HG03103 (cell line): ENCODE measurements around the gene SGF29.
"Not testable (repeated sequence)": the region's sequence is repeated elsewhere in the genome, so short reads cannot be mapped to it uniquely, and the experiment has no call there.

Source experiments
- ATAC-seq: cut with Tn5 transposase; IDR thresholded peaks from one replicate; pipeline ENCODE4 v1.9.1; 2021; ENCODE audit warnings: low read depth; ENCODE audit not compliant: unreplicated experiment

The SGF29 gene

GRCh38 chr16:28553776-28554633 lies at the start of gene SGF29:
Gene SGF29 (plus strand): TSS chr16:28553920. CDS start chr16:28581070, 27,150 bp downstream.
- peak; percentile 59 for ATAC-seq

DNA sequence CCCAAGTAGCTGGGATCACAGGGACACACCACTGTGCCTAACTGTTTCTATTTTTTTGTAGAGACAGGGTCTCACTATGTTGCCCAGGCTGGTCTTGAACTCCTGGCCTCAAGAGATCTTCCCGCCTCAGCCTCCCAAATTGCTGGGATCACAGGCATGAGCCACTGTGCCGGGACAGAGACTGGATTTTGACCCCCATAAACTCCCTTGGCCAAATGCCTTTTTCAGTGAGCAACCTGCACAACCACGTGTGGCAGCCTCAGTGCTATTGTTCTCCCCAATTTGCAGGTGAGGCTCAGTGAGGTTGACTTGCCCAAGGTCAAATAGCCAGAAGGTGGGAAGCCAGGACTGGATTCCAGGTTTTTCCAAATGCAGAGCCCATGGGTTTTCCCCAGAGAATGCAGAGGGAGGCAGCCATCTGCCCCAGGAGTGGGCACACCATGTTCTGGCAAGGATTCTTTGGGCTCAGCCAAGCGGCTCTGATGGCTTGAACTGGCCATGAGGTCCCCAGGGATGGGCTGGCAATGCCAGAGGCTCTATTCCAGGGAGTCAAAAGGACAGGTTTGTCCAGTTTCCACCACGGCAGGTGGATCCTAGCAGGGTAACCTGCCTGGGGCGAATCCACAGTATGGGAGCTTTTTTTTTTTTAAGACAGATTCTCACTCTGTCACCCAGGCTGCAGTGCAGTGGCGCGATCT lies 48.9 kb upstream of the SGF29 start:
- no peak for ATAC-seq

GRCh38 chr16:28505489-28506137 lies 48.1 kb upstream of the SGF29 start:
- no peak for ATAC-seq

DNA sequence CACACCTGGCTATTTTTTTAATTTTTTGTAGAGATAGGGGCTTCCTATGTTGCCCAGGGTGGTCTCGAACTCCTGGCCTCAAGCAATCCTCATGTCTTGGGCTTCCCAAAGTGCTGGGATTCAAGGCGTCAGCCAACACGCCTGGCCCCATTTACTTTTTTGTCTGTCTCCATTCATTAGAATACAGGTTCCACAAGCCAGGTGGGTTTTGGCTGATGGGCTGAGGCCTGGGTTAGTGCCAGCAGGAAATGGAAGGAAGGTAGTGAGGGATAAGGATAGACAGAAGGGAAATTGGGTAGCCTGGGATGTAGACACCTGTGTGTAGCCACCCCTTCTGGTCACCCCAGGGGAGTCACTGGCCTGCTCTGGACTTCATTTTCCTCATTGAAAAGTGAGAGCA lies 42.7 kb upstream of the SGF29 start:
- no peak for ATAC-seq

DNA sequence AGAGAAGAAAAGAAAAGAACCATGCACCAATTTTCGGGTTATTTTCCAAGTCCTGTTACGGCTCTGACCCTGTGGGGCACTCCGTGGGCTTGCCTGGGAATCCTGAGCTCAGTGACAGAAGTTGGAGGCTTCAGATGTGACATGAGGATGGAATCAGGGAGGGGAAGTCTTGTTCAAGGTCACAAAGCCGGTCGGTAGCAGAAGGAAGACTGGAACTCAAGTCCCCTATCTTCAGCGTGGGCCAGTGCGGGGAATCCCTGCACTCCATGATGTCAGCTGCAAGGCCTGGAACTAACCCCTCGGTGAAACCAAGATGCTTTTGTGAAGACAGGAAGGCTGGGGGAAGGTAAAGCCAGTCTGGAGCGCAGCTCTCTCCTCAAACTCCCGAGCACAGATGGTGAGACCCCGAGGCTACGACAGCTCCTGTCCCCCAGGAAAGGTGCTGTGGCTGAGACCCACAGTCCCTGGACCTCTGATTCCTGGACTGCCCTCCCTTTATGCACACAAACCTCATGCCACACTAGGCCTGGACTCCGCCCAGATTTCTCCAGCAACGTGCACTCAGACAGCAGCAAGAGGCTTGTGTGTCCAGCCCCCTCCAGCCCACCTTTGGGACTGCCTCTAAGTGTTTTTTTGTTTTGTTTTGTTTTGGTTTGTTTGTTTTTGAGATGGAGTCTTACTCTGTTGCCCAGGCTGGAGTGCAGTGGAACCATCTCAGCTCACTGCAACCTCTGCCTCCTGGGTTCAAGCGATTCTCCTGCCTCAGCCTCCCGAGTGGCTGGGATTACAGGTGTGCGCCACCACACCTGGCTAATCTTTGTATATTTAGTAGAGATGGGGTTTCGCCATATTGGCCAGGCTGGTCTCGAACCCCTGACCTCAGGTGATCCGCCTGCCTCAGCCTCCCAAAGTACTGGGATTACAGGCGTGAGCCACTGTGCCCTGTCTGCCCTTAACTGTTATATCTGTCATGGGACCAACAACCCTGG lies 41.6 kb upstream of the SGF29 start:
- ATAC-seq = no peak

DNA sequence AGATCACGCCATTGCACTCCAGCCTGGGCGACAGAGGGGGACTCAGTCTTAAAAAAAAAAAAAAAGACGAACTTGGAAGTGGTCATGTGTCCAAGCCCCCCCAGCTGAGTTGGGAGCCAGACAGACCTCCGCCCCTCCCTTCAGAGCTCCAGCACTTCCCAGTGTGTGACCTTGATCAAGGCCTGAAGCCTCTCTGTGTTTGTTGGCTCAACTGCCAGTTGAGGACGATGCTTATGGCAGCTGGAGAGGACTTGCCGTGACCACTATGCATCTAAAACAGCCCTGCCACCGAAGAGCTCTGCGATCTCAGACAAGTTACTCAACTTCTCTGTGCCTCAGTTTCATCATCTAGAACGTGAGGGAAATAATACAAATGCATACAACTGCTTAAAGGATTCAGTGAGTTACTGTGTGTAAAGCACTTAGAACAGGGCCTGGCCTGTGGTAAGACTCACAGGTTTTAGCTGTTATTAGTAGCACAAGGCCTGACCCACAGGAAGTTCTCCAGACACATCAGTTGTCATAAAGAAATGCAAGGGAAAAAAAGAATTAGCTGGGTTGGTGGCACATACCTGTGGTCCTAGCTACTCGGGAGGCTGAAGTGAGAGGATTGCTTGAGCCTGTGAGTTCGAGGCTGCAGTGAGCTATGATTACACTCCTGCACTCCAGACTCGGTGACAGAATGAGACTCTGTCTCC lies 40.1 kb upstream of the SGF29 start:
- no peak for ATAC-seq

GRCh38 chr16:28514246-28514645 lies 39.5 kb upstream of the SGF29 start:
- ATAC-seq = no peak

- no peak for ATAC-seq
These were observed 33.0 kb upstream of the SGF29 start for GRCh38 chr16:28520672-28521071.

DNA sequence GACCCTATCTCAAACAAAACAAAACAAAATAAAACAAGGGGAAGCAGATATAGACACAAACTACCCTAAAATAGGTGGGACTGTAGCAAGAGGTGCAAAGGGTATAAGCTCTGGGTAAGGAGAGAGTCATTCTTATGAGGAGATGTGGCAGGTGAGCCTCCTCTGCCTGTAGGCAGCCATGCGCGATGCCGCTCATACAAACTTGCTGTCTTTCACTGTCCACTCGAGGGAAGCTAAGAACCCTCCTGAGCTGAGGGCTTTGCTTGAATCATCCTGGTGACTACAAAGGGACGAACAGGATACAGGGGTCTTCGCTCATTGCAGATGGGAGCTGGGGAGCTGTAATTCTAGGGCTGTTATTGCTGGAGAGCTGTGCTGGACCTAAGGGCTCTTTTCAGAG lies 32.3 kb upstream of the SGF29 start:
- ATAC-seq = no peak

GRCh38 chr16:28522792-28523191 lies 30.9 kb upstream of the SGF29 start:
- ATAC-seq = no peak

DNA sequence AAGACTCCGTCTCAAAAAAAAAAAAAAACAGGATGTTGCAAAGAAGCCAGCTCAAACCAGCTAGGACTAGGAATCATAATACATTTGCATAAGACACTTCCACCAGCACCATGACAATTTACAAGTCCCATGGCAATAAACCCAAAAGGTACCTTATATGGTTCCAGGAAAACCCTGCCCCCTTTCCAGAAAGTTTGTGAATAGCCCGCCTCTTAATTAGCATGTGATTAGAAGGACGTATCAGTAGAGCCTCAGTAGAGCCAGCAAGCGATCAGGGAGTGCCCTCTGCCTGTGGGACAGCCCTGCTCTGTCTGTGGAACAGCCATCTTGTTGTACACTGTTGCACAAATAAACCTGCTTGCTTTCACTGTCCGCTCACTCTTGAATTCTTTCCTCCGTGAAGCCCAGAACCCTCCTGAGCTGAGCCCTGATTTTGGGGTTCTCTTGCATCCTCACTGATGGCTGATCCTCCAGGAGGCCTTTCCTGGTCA lies 29.0 kb upstream of the SGF29 start:
- no peak for ATAC-seq

DNA sequence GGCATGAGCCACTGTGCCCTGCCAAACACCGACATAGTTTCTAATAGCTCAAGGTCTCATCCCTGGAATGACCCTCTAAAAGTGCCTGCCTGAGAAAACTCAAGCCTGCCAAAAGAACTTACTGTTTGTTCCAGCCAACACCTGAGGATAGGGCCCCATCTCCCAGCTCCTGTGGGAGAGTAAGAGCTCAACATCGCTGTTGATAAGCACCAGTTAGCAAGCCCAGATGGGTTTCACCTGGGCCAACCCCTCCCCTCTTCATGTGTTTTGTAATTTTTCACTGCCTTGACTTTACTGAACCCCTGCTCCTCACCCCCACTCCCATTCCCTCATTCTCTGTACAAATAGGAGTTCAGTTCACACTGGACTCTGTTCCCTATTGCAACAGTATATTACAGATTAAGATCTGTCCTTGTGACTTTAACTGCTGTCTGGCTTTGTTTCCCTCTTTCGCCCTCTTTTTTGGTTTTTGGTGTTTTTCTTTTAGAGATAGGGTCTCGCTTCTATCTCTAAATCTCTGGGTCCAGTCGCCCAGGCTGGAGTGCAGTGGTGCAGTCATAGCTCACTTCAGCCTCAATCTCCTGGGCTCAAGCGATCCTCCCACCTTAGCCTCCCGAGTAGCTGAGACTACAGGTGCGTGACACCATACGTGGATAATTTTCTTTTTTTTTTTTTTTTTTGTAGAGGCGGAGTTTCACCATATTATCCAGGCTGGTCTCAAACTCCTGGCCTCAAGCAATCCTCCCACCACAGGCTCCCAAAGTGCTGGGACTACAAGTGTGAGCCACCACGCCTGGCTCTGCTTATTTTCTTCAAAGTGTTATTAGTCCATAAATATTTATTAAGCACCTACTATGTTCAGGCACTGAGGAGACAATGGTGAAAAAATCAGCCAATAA lies 27.3 kb upstream of the SGF29 start:
- no peak for ATAC-seq

- not testable (repeated sequence) for ATAC-seq
These were observed 26.5 kb upstream of the SGF29 start for GRCh38 chr16:28527100-28527785.

DNA sequence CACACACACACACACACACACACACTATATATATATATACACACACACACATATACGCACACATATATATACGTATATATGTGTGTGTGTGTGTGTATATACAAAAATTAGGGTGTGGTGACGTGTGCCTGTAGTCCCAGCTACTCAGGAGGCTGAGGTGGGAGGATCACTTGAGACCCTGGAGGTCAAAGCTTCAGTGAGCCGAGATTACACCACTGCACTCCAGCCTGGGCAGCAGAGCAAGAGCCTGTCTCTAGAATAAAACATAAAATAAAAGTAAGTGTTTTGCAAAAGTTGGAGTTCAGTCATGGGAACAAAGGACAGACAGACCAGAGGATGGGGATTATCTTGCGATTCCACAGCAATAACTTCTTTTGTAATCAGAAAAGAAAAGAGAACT lies 25.7 kb upstream of the SGF29 start:
- no peak for ATAC-seq

GRCh38 chr16:28528463-28528867 lies 25.3 kb upstream of the SGF29 start:
- ATAC-seq = no peak

DNA sequence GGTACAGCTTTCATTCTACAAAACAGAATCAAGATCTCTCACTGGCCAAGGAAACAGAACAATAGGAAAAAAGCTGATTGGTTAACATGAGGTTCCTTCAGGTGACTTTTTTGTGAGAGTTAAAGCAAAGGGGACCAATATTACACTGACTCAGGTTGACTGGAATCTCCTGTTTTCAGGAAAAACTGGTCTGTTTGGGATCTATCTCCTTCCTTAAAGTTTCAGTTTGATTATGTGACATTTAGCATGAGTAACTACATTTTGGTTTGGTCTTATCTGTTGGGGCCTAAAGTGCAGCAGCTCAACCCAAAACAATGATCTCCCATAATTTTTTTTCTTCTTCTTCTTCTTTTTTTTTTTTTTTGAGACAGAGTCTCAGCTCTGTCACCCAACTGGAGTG lies 24.6 kb upstream of the SGF29 start:
- ATAC-seq = no peak

GRCh38 chr16:28531777-28532744 lies 21.7 kb upstream of the SGF29 start:
- ATAC-seq = no peak
